ENCODE measurements around the gene QPCTL. TPM values are rescaled to one million over a fixed set of nuclear protein-coding genes. Genes with fewer than 3 reads are reported as not detected.

QPCTL gene
- total and polyA plus RNA-seq, 9 of the 15 experiments (the other 6 are each of a cell fraction or from before 2014, with no cell fraction given): 0.99 to 31.3 (median 12.7) TPM

DNA sequence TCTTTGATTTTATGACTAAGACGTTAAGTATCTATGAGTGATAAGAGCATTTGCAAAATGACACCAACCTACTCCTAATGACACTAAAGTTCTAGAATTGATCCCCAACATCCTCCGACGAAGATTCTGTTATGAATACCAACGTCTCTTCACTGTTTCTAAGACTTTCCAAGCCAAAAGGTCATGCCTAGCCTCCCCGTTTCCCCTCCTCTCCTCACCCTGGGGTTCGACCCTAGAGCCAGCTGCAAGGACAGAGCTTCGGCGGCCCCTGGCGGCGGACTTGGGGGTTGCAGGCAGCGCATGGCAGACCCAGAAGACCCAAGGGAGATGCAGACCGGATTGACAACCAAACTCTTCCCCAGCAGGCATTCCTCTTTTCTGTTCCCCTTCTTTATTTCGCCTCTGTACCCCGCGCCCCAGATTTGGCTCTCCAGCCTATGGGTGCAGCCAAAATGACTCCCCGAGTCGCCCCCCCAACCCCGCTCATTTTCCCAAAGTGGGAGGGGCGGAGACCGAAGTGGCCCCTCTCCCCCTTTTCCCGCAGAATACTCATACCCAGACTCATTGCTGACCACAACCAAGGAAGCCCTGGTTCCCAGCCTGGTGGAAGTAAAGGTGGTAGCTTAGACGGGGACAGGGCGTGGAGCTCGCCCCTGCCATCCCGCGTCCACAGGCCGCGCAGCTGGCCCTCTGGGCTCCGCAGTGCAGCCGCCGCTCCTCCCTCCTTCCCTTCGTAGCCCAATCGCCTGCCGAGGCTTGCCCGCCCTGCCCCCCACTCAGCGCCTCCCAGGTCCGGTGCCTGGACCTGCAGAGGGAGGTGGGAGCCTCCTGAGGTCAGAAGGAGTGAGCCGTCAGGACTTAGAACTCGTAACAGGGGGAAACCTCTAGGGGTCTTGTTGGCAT is 49.2 kb upstream of the QPCTL start (continued):
- TF ChIP-seq HMGN3 (IDR thresholded peaks at IDR 0.05; ENCODE audit: borderline replicate concordance, extremely low read depth, insufficient read length, low read depth, low read length) (no peak), TBP (optimal IDR thresholded peaks at IDR 0.05; ENCODE audit: low read depth, low read length) (no peak), CXXC5 (CRISPR knock-in tag; IDR thresholded peaks at IDR 0.05) (no peak), ETV5 (CRISPR knock-in tag; IDR thresholded peaks at IDR 0.05; ENCODE audit: low read depth) (no peak), CBX2 (IDR thresholded peaks at IDR 0.05; ENCODE audit: insufficient read depth, low read length, poor library complexity, severe bottlenecking) (no peak), JUN (IDR thresholded peaks at IDR 0.05; ENCODE audit: borderline replicate concordance, low read depth, low read length) (no peak), JUN (CRISPR knock-in tag; IDR thresholded peaks at IDR 0.05; ENCODE audit: borderline replicate concordance) (no peak), KDM4B (IDR thresholded peaks at IDR 0.05; ENCODE audit: borderline replicate concordance in 2 of 2, low read depth in 1 of 2) (no peak), SMARCE1 (IDR thresholded peaks at IDR 0.05) (no peak), E2F4 (CRISPR knock-in tag; IDR thresholded peaks at IDR 0.05; ENCODE audit: low read depth) (no peak), ZNF449 (CRISPR knock-in tag; IDR thresholded peaks at IDR 0.05) (no peak), POLR2AphosphoS5 (IDR thresholded peaks at IDR 0.05; ENCODE audit: control insufficient read depth, insufficient read depth, low read depth, low read length) (no peak), ETS2 (tag; IDR thresholded peaks at IDR 0.05; ENCODE audit: borderline replicate concordance, poor library complexity, severe bottlenecking) (no peak), SLC30A9 (CRISPR knock-in tag; IDR thresholded peaks at IDR 0.05) (no peak), SAFB2 (IDR thresholded peaks at IDR 0.05; ENCODE audit: borderline replicate concordance, low read depth, low read length, severe bottlenecking) (no peak)
- TF ChIP-seq, protein P1, sequence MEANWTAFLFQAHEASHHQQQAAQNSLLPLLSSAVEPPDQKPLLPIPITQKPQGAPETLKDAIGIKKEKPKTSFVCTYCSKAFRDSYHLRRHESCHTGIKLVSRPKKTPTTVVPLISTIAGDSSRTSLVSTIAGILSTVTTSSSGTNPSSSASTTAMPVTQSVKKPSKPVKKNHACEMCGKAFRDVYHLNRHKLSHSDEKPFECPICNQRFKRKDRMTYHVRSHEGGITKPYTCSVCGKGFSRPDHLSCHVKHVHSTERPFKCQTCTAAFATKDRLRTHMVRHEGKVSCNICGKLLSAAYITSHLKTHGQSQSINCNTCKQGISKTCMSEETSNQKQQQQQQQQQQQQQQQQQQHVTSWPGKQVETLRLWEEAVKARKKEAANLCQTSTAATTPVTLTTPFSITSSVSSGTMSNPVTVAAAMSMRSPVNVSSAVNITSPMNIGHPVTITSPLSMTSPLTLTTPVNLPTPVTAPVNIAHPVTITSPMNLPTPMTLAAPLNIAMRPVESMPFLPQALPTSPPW (CRISPR knock-in tag; IDR thresholded peaks at IDR 0.05): peak; percentile 73
- TF ChIP-seq, protein P2, sequence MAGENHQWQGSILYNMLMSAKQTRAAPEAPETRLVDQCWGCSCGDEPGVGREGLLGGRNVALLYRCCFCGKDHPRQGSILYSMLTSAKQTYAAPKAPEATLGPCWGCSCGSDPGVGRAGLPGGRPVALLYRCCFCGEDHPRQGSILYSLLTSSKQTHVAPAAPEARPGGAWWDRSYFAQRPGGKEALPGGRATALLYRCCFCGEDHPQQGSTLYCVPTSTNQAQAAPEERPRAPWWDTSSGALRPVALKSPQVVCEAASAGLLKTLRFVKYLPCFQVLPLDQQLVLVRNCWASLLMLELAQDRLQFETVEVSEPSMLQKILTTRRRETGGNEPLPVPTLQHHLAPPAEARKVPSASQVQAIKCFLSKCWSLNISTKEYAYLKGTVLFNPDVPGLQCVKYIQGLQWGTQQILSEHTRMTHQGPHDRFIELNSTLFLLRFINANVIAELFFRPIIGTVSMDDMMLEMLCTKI (IDR thresholded peaks at IDR 0.05; ENCODE audit: partially characterized antibody): no peak

All from K562 (cell line).